MCF 10A (cell line): Measurements from ENCODE around the gene ABHD12B. TPM values are rescaled to one million over a fixed set of nuclear protein-coding genes. Genes with fewer than 3 reads are reported as not detected.

Source experiments
- BruUV-seq: library from RNA; stranded (reverse); fragments of 400-500 nt; replicated peaks from 2 replicates; lab custom pipeline; 2021; lab: Mats Ljungman, UMichigan
- CTCF ChIA-PET: fragments of 300-600 bp; sonication (Branson Sonifier 250); formaldehyde crosslinking; extraction: SDS; loops from one replicate; lab custom pipeline; 2021; ENCODE audit warnings: antibody characterized with exemption, inconsistent platforms; lab: Yijun Ruan, JAX
- POLR2A ChIA-PET: fragments of 300-600, 350-650 bp; sonication (Branson Sonifier 250); formaldehyde crosslinking; extraction: SDS; loops from one replicate; lab custom pipeline; 2020; ENCODE audit warnings: antibody characterized with exemption, inconsistent platforms; lab: Yijun Ruan, JAX
- DNase-seq: peaks from one replicate; pipeline ENCODE4 v3.0.0-alpha.2; 2018; ENCODE audit not compliant: unreplicated experiment
- H3K27ac Mint-ChIP-seq: one replicate; pipeline ENCODE4 v1.8.0; 2022; ENCODE audit warnings: mild to moderate bottlenecking, low read depth, mixed read lengths; ENCODE audit not compliant: unreplicated experiment
- H3K27me3 Mint-ChIP-seq: one replicate; pipeline ENCODE4 v1.8.0; 2022; ENCODE audit warnings: mixed read lengths; ENCODE audit not compliant: insufficient read depth, unreplicated experiment
- H3K36me3 Mint-ChIP-seq: one replicate; pipeline ENCODE4 v1.8.0; 2022; ENCODE audit warnings: mild to moderate bottlenecking, moderate library complexity, mixed read lengths; ENCODE audit not compliant: insufficient read depth, unreplicated experiment
- H3K4me1 Mint-ChIP-seq: one replicate; pipeline ENCODE4 v1.8.0; 2022; ENCODE audit warnings: mixed read lengths; ENCODE audit not compliant: insufficient read depth, unreplicated experiment
- H3K4me3 Mint-ChIP-seq: one replicate; pipeline ENCODE4 v1.8.0; 2022; ENCODE audit warnings: mild to moderate bottlenecking, moderate library complexity, mixed read lengths; ENCODE audit not compliant: unreplicated experiment
- H3K9me3 Mint-ChIP-seq: one replicate; pipeline ENCODE4 v1.8.0; 2022; ENCODE audit warnings: mixed read lengths; ENCODE audit not compliant: unreplicated experiment
- CTCF ChIP-seq: fragments of 200-600 bp; IDR thresholded peaks from one replicate; pipeline ENCODE4 v1.8.0; 2022; ENCODE audit warnings: antibody characterized with exemption, mild to moderate bottlenecking; ENCODE audit not compliant: unreplicated experiment
- intact Hi-C: fragments of 100-400 bp; cut with micrococcal nuclease; formaldehyde crosslinking; loops from 2 replicates; pipeline ENCODE4 v1.14.1; 2022
- total RNA-seq: library from RNA; stranded (reverse); gene quantifications from 2 replicates; pipeline ENCODE4 v1.2.3, GENCODE V29; 2022

The ABHD12B gene
- total RNA-seq, 1 experiment from 2014 or later: not detected

GRCh38 chr14:50922803-50923202 lies 51.0 kb downstream of the ABHD12B start:
- ChIA-PET CTCF (interaction anchor here (1.0 kb wide), 1 partner anchor 147 kb away, joined by 3 read pairs; no protein-coding TSS in a partner anchor), POLR2A (no interaction called here)
- DNase-seq: no peak
- peaks cover 8% of the 10 kb centered on the region for H3K4me1 Mint-ChIP-seq
- H3K27me3 Mint-ChIP-seq: no peaks in the 10 kb centered on the region
- peaks cover 49% of the 10 kb centered on the region for H3K36me3 Mint-ChIP-seq
- H3K4me3 Mint-ChIP-seq: no peak overlapping the region
- intact Hi-C loops: no loop called here
- BruUV-seq: no TSS peak
- no peak for TF ChIP-seq CTCF
- H3K27ac Mint-ChIP-seq: no peak overlapping the region
- no peaks in the 10 kb centered on the region for H3K9me3 Mint-ChIP-seq

- H3K4me3 Mint-ChIP-seq: no peak overlapping the region
- no peaks in the 10 kb centered on the region for H3K27me3 Mint-ChIP-seq
- no peak overlapping the region for H3K27ac Mint-ChIP-seq
- H3K9me3 Mint-ChIP-seq: no peaks in the 10 kb centered on the region
- TF ChIP-seq CTCF: no peak
- no peak for DNase-seq
- ChIA-PET CTCF (interaction anchor here (1.0 to 1.3 kb wide), 2 partner anchors 31 to 97 kb away, joined by 3 to 6 read pairs; no protein-coding TSS in a partner anchor), POLR2A (interaction anchor here (0.5 to 2.3 kb wide), 4 partner anchors 12 to 239 kb away, joined by 3 to 7 read pairs (median 4); partner anchors contain the start of gene PYGL)
- no TSS peak for BruUV-seq
- intact Hi-C loops: no loop called here
- peaks cover 60% of the 10 kb centered on the region for H3K36me3 Mint-ChIP-seq
- H3K4me1 Mint-ChIP-seq: peaks cover 8% of the 10 kb centered on the region
These were observed 52.4 kb downstream of the ABHD12B start for GRCh38 chr14:50924236-50924635.

DNA sequence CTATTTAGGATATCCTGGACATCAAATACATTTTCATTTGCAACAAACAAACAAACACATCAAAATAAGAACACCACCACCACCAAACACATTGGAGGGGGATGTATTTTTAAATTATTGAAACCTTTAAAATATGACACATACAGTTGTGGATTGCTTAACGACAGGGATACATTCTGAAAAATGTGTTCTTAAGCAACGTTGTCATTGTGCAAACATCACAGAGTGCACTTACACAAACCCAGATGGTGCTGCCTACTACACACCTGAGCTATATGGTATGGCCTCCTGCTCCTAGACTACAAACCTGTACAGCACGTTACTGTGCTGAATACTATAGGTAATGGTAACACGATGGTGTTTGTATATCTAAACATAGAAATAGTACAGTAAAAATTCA lies 53.0 kb downstream of the ABHD12B start:
- ChIA-PET CTCF (interaction anchor here (0.7 to 1.3 kb wide), 3 partner anchors 31 to 98 kb away, joined by 3 to 6 read pairs (median 4); no protein-coding TSS in a partner anchor), POLR2A (interaction anchor here (0.5 to 2.3 kb wide), 5 partner anchors 12 to 238 kb away, joined by 3 to 7 read pairs (median 4); partner anchors contain the start of gene PYGL)
- Mint-ChIP-seq H3K9me3 (no peaks in the 10 kb centered on the region), H3K4me3 (no peak overlapping the region), H3K36me3 (peaks cover 64% of the 10 kb centered on the region), H3K4me1 (peaks cover 8% of the 10 kb centered on the region), H3K27ac (no peak overlapping the region), H3K27me3 (no peaks in the 10 kb centered on the region)
- BruUV-seq: no TSS peak
- no peak for TF ChIP-seq CTCF
- intact Hi-C loops: no loop called here
- peak; percentile 39 for DNase-seq

GRCh38 chr14:50926851-50927386 lies 55.1 kb downstream of the ABHD12B start:
- CTCF ChIA-PET: no interaction called here
- POLR2A ChIA-PET: interaction anchor here (2.1 kb wide), 1 partner anchor 22 kb away, joined by 4 read pairs; no protein-coding TSS in a partner anchor
- BruUV-seq: no TSS peak
- Mint-ChIP-seq H3K4me3 (no peak overlapping the region), H3K9me3 (no peaks in the 10 kb centered on the region), H3K4me1 (no peaks in the 10 kb centered on the region), H3K36me3 (peaks cover 68% of the 10 kb centered on the region), H3K27ac (no peak overlapping the region), H3K27me3 (no peaks in the 10 kb centered on the region)
- intact Hi-C loops: no loop called here
- no peak for DNase-seq
- TF ChIP-seq CTCF: no peak
